Measurements from ENCODE around the gene PTGES2. TPM values are rescaled to one million over a fixed set of nuclear protein-coding genes. Genes with fewer than 3 reads are reported as not detected.
A peak's percentile ranks its signal among the peaks of the same experiment; 100 is the strongest.

PTGES2 gene
- total RNA-seq, 3 donors from 2014 or later (not counting 1 experiment from before 2014, with no cell fraction given) = 43.4 to 57.0 (median 53.3) TPM

- Mint-ChIP-seq H3K36me3 (no peaks in the 10 kb centered on the region), H3K4me3 (no peak overlapping the region), H3K27me3 (ENCODE audit: low read depth in 2 of 2) (no peaks in the 10 kb centered on the region), H3K9me3 (no peaks in the 10 kb centered on the region), H3K27ac (peak overlapping the region; percentile 53 to 56), H3K4me1 (peaks cover 10 to 19% of the 10 kb centered on the region in 2 donors)
- Histone ChIP-seq H3K36me3 (ENCODE audit: control insufficient read depth, insufficient read depth, low read length) (peaks cover 69% of the 10 kb centered on the region), H3K4me1 (ENCODE audit: control insufficient read depth, insufficient read depth, low read length) (peaks cover 25% of the 10 kb centered on the region), H3K4me3 (ENCODE audit: low read length) (no peak overlapping the region), H3K27me3 (ENCODE audit: control insufficient read depth, insufficient read depth, low read length) (no peaks in the 10 kb centered on the region), H3K9me3 (ENCODE audit: control insufficient read depth, insufficient read depth, low read length) (no peaks in the 10 kb centered on the region), H3K27ac (ENCODE audit: low read length) (no peak overlapping the region)
- WGBS (ENCODE audit: insufficient coverage) = 92% methylated on average over 23 of the region's 23 CpGs
- no peak for ATAC-seq
- no peak for DNase-seq
- TF ChIP-seq, protein P1, sequence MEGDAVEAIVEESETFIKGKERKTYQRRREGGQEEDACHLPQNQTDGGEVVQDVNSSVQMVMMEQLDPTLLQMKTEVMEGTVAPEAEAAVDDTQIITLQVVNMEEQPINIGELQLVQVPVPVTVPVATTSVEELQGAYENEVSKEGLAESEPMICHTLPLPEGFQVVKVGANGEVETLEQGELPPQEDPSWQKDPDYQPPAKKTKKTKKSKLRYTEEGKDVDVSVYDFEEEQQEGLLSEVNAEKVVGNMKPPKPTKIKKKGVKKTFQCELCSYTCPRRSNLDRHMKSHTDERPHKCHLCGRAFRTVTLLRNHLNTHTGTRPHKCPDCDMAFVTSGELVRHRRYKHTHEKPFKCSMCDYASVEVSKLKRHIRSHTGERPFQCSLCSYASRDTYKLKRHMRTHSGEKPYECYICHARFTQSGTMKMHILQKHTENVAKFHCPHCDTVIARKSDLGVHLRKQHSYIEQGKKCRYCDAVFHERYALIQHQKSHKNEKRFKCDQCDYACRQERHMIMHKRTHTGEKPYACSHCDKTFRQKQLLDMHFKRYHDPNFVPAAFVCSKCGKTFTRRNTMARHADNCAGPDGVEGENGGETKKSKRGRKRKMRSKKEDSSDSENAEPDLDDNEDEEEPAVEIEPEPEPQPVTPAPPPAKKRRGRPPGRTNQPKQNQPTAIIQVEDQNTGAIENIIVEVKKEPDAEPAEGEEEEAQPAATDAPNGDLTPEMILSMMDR (IDR thresholded peaks at IDR 0.05) = no peak
- intact Hi-C loops (cut with micrococcal nuclease) = no loop called here
Observed at GRCh38 chr9:128102861-128103588, 24.5 kb downstream of the PTGES2 start.

GRCh38 chr9:128102196-128102595 is 25.3 kb downstream of the PTGES2 start:
- H3K27ac ChIP-seq (ENCODE audit: low read length) = no peak overlapping the region
- H3K36me3 Mint-ChIP-seq = no peaks in the 10 kb centered on the region
- peaks cover 31% of the 10 kb centered on the region for H3K4me1 ChIP-seq (ENCODE audit: control insufficient read depth, insufficient read depth, low read length)
- peaks cover 12 to 27% of the 10 kb centered on the region in 2 donors for H3K4me1 Mint-ChIP-seq
- WGBS (ENCODE audit: insufficient coverage) = 95% methylated on average over 13 of the region's 13 CpGs
- TF ChIP-seq, protein P1 (IDR thresholded peaks at IDR 0.05) = no peak
- H3K27ac Mint-ChIP-seq = no peak overlapping the region
- DNase-seq = no peak
- H3K4me3 ChIP-seq (ENCODE audit: low read length) = no peak overlapping the region
- H3K9me3 Mint-ChIP-seq = no peaks in the 10 kb centered on the region
- no peaks in the 10 kb centered on the region for H3K27me3 Mint-ChIP-seq (ENCODE audit: low read depth in 2 of 2)
- peaks cover 62% of the 10 kb centered on the region for H3K36me3 ChIP-seq (ENCODE audit: control insufficient read depth, insufficient read depth, low read length)
- no peak overlapping the region for H3K4me3 Mint-ChIP-seq
- intact Hi-C loops (cut with micrococcal nuclease) = no loop called here
- no peak for ATAC-seq
- no peaks in the 10 kb centered on the region for H3K9me3 ChIP-seq (ENCODE audit: control insufficient read depth, insufficient read depth, low read length)
- H3K27me3 ChIP-seq (ENCODE audit: control insufficient read depth, insufficient read depth, low read length) = no peaks in the 10 kb centered on the region

DNA sequence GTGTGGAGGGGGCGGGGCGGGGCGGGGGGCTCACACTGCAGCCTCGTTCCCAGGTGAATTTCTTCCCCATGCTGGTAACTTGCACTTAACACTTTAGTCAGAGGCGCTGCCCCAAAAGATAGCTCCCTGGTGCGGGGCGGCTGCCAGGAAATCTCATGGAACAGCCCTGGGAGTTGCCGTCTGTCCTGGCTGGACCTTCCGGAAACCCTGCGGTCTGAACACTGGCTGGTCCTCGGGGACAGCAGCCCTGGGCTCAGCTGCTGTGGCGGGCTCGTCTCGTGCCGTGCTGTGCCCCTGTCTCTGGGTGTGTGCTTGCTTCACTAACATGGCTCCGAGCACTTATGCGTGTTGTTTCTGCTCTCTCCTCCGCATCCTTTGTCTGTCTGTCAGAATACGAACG is 25.8 kb downstream of the PTGES2 start:
- peaks cover 57% of the 10 kb centered on the region for H3K36me3 ChIP-seq (ENCODE audit: control insufficient read depth, insufficient read depth, low read length)
- H3K27ac Mint-ChIP-seq = no peak overlapping the region
- no peak for ATAC-seq
- intact Hi-C loops (cut with micrococcal nuclease) = no loop called here
- H3K4me3 ChIP-seq (ENCODE audit: low read length) = no peak overlapping the region
- no peak for DNase-seq
- no peak overlapping the region for H3K27ac ChIP-seq (ENCODE audit: low read length)
- no peaks in the 10 kb centered on the region for H3K9me3 Mint-ChIP-seq
- 96% methylated on average over 20 of the region's 20 CpGs for WGBS (ENCODE audit: insufficient coverage)
- peaks cover 31% of the 10 kb centered on the region for H3K4me1 ChIP-seq (ENCODE audit: control insufficient read depth, insufficient read depth, low read length)
- H3K9me3 ChIP-seq (ENCODE audit: control insufficient read depth, insufficient read depth, low read length) = no peaks in the 10 kb centered on the region
- no peaks in the 10 kb centered on the region for H3K27me3 Mint-ChIP-seq (ENCODE audit: low read depth in 2 of 2)
- no peaks in the 10 kb centered on the region for H3K36me3 Mint-ChIP-seq
- H3K4me3 Mint-ChIP-seq = no peak overlapping the region
- TF ChIP-seq, protein P1 (IDR thresholded peaks at IDR 0.05) = no peak
- peaks cover 17 to 32% of the 10 kb centered on the region in 2 donors for H3K4me1 Mint-ChIP-seq
- no peaks in the 10 kb centered on the region for H3K27me3 ChIP-seq (ENCODE audit: control insufficient read depth, insufficient read depth, low read length)
